ENCODE data around the gene ZNF667.

The ZNF667 gene

GRCh38 chr19:56476651-56477428 lies at the start of gene ZNF667:
TSS of gene ZNF667 (minus strand) at chr19:56477345. CDS start at chr19:56462370, 14,975 bp downstream.
- no peak for TF ChIP-seq ZFX (IDR thresholded peaks at IDR 0.05; ENCODE audit: borderline replicate concordance)
- TF ChIP-seq, protein P1, sequence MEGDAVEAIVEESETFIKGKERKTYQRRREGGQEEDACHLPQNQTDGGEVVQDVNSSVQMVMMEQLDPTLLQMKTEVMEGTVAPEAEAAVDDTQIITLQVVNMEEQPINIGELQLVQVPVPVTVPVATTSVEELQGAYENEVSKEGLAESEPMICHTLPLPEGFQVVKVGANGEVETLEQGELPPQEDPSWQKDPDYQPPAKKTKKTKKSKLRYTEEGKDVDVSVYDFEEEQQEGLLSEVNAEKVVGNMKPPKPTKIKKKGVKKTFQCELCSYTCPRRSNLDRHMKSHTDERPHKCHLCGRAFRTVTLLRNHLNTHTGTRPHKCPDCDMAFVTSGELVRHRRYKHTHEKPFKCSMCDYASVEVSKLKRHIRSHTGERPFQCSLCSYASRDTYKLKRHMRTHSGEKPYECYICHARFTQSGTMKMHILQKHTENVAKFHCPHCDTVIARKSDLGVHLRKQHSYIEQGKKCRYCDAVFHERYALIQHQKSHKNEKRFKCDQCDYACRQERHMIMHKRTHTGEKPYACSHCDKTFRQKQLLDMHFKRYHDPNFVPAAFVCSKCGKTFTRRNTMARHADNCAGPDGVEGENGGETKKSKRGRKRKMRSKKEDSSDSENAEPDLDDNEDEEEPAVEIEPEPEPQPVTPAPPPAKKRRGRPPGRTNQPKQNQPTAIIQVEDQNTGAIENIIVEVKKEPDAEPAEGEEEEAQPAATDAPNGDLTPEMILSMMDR (IDR thresholded peaks at IDR 0.05): no peak
- peak within 1 kb of the TSS; percentile 82 for H3K27ac ChIP-seq

GRCh38 chr19:56525214-56525860 lies 48.2 kb upstream of the ZNF667 start:
- no peak overlapping the region for H3K27ac ChIP-seq
- TF ChIP-seq, protein P1 (IDR thresholded peaks at IDR 0.05): no peak
- TF ChIP-seq ZFX (IDR thresholded peaks at IDR 0.05; ENCODE audit: borderline replicate concordance): no peak

DNA sequence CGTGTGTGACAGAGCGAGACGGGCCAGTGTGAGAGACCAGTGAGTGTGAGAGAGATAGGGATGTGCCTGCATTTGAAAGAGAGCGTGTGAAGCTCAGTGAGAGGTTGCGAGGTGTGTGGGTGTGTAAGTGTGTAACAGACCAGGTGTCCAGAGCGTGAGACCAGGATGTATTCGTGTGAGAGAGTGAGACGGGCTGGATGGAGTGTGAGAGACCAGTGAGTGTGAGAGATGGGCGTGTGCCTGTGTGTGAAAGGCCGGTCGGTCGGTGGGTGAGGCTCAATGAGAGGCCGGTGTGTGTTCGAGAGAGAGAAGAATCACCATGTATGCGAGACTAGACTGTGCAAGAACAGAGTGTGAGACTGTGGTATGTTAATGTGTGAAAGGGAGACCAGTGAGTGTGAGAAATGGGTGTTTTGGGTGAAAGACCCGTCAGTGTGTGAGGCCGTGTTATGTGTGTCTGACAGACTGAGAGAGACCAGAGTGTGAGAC lies 31.2 kb upstream of the ZNF667 start:
- peak overlapping the region; percentile 91 for H3K27ac ChIP-seq
- TF ChIP-seq ZFX (IDR thresholded peaks at IDR 0.05; ENCODE audit: borderline replicate concordance): no peak
- TF ChIP-seq, protein P1 (IDR thresholded peaks at IDR 0.05): no peak

DNA sequence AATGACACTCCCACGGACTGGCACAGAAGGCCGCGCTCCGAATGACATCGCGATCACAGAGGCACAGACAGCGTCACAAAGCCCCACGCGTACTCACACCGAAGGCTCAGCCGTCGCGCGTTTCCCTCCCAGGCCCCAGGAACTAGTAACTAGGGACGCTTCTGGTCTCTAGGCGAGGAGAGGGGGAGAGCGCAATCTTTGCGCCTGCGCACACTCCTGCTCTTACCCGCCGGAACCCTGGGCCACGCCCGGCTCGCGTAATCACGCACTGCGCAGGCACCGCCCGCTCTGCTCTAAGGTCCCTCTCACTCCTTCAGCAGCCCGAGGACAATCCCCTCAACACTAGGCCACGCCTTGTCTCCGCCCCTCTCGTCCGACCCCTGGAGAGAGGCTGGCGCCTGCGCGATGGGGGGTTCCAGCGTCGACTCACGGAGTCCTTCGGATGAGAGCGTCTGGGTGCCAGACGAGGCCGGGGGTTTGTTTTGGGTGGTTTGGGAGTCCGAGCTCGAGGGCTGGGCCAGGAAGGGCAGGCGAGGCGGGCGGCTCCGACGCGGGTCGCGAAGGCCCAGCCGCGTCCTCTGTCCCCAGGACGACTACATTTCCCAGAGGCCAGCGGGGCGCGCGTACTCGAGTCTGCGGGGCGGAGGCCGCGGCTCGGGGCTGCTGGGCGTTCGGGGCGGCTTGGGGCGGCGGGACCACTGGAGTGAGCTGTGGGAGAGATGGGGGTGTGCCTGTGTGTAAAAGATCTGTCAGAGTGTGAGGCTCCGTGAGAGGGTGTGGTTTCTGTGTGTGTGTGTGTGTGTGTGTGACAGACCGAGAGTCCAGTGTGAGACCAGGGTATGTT lies 30.5 kb upstream of the ZNF667 start, which contains the start of gene ZNF471:
Gene ZNF471 (plus strand): TSS at position 410 of the 844 bp plus-strand sequence. CDS start 3,717 bp downstream, outside the sequence.
- TF ChIP-seq, protein P1 (IDR thresholded peaks at IDR 0.05): no peak
- no peak for TF ChIP-seq ZFX (IDR thresholded peaks at IDR 0.05; ENCODE audit: borderline replicate concordance)

DNA sequence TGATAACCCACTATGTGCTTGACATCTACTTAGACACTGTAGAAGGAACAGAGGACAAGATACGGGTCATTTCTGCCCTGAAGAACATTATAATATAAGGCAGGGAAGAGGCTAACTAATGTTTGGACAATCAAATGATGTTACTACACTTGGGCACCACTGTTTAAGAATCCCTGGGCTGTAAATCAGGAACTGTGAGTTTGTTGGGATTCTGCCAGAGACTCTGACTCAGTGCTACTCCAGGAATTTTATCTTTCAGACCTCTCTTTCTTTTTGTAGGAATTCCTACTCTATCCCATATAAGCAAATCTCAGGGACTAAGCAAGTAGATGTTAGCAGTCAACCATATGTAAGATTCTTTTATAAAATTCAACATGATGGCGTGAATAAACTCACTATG lies 27.4 kb upstream of the ZNF667 start:
- TF ChIP-seq, protein P1 (IDR thresholded peaks at IDR 0.05): no peak
- no peak for TF ChIP-seq ZFX (IDR thresholded peaks at IDR 0.05; ENCODE audit: borderline replicate concordance)

More for the DNA sequence above, 30.5 kb upstream of the ZNF667 start, which contains the start of gene ZNF471:
- peak within 1 kb of the TSS; percentile 91 for H3K27ac ChIP-seq

GRCh38 chr19:56491399-56491798 lies 14.3 kb upstream of the ZNF667 start:
- no peak for TF ChIP-seq ZFX (IDR thresholded peaks at IDR 0.05; ENCODE audit: borderline replicate concordance)
- TF ChIP-seq, protein P1 (IDR thresholded peaks at IDR 0.05): no peak
- H3K27ac ChIP-seq: no peak overlapping the region

More for the DNA sequence above, 27.4 kb upstream of the ZNF667 start:
- H3K27ac ChIP-seq: no peak overlapping the region
